Measurements from ENCODE around the gene TAMALIN. TPM values are rescaled to one million over a fixed set of nuclear protein-coding genes. Genes with fewer than 3 reads are reported as not detected.

Gene TAMALIN
- total RNA-seq, 2 donors from 2014 or later = 491 to 562 TPM

DNA sequence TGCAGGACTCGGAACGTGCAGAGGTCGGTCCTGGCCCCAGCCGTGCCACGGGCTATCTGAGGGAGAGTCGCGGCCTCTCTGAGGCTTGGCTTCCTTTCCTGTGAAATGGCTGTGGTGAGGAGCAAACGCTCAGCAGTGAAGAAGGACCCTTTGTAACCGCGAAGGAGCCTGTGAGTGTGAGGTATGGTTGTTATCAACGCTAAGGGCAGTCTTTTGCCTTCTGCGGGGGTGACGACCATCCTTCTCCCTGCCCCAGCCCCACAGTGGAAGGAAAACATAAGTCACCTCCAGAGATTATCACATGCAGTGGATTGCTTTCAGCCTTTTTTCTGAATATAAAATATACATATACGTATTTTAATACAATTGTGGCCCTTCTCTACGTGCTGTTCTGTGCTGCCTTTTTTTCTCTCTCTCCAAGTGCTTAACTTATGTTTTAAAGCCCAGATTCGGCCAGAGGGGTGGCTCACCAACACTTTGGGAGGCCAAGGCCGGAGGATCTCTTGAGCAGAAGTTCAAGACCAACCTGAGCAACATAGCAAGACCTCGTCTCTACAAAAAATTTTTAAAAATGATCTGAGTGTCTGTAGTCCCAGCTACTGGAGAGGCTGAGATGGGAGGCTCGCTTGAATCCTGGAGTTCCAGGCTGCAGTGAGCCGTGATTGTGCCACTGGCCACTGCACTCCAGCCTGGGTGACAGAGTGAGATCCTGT lies 17.4 kb downstream of the TAMALIN start:
- Mint-ChIP-seq H3K36me3 (ENCODE audit: low read depth) (no peaks in the 10 kb centered on the region), H3K27me3 (no peaks in the 10 kb centered on the region), H3K27ac (peak overlapping the region; percentile 94), H3K4me1 (peaks cover 41% of the 10 kb centered on the region), H3K4me3 (peak overlapping the region; percentile 91)
- DNase-seq = no peak
- ATAC-seq = peak; percentile 9
- H3K9me3 ChIP-seq (ENCODE audit: control insufficient read depth, low read length, poor library complexity, severe bottlenecking) = no peaks in the 10 kb centered on the region

DNA sequence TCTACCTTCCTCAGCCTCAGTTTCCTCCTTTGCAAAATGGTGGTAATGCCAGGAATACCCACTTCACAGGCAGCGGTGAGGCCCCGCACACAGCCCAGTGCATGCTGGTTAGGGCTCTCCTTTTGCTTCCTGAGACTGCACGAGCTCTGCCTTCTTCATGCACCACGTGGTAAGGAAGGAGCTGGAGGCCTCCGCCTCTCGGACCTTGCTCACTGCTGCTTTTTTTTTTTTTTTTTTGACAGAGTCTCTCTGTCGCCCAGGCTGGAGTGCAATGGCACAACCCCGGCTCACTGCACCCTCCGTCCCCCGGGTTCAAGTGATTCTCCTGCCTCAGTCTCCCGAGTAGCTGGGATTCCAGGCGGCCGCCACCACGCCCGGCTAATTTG lies 18.1 kb downstream of the TAMALIN start:
- no peak for ATAC-seq
- Mint-ChIP-seq H3K4me1 (peaks cover 41% of the 10 kb centered on the region), H3K27ac (peak overlapping the region; percentile 94), H3K27me3 (no peaks in the 10 kb centered on the region), H3K36me3 (ENCODE audit: low read depth) (no peaks in the 10 kb centered on the region), H3K4me3 (peak overlapping the region; percentile 91)
- H3K9me3 ChIP-seq (ENCODE audit: control insufficient read depth, low read length, poor library complexity, severe bottlenecking) = no peaks in the 10 kb centered on the region
- DNase-seq = peak in 1 of 3 donors; percentile 38

DNA sequence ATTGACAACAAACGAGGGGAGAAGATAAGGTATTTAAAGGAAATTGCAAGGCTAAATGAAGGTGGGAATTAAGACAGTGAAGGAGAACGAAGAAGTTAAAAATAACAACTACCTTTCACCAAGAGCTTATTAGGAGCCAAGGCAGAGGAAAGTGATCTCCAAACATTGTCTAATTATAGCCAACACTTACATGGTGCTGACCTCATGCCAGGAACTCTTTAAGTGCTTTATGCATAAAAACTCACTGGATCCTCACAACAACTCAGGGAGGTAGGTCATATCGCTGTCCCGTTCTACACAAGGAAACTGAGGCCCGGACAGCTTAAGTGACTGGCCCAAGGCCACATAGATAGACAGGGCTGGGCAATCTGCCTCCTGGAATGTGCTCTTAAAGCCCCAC lies 19.5 kb downstream of the TAMALIN start:
- peak overlapping the region; percentile 94 for H3K27ac Mint-ChIP-seq
- no peak for DNase-seq
- no peaks in the 10 kb centered on the region for H3K27me3 Mint-ChIP-seq
- no peaks in the 10 kb centered on the region for H3K9me3 ChIP-seq (ENCODE audit: control insufficient read depth, low read length, poor library complexity, severe bottlenecking)
- peaks cover 28% of the 10 kb centered on the region for H3K4me1 Mint-ChIP-seq
- ATAC-seq = no peak
- no peaks in the 10 kb centered on the region for H3K36me3 Mint-ChIP-seq (ENCODE audit: low read depth)
- H3K4me3 Mint-ChIP-seq = peak overlapping the region; percentile 19

DNA sequence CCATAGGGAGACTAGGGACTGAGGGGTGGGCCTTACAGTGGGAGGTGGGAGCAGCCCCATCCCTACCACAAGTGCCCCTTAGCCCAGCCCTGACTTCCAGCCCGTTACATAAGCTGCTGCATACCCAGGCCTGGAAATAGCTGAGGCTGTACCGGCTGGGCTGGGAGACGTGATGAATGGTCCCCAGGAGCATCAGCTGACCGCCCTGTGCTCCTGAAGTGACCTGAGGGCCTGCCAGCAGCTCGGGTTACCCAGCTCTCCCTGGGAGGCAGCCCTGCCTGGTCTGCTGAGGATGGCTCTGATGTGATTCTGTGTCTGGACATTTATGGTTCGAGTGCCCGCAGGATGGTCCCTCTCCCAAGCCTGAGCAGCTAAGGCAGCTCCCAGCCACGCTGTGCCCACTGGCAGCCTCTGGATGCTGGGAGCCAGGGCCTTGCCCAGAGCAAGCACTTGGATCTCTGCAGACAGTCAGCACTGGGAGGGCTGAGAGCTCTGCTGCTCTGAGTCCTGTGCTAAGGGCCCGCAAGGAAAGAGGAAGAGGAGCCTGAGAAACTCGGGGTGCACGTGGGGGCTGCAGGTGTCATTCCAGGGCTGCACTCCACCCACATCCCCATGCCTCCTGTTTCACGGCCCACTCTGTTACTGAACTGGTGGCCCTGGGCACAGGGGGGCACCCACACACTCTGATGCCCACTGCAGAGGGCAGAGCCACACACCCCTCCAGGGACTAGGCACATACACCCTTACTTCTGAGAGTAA lies 20.5 kb downstream of the TAMALIN start:
- H3K9me3 ChIP-seq (ENCODE audit: control insufficient read depth, low read length, poor library complexity, severe bottlenecking) = no peaks in the 10 kb centered on the region
- no peaks in the 10 kb centered on the region for H3K36me3 Mint-ChIP-seq (ENCODE audit: low read depth)
- H3K27ac Mint-ChIP-seq = no peak overlapping the region
- no peak overlapping the region for H3K4me3 Mint-ChIP-seq
- H3K27me3 Mint-ChIP-seq = no peaks in the 10 kb centered on the region
- DNase-seq = no peak
- peaks cover 30% of the 10 kb centered on the region for H3K4me1 Mint-ChIP-seq
- no peak for ATAC-seq

DNA sequence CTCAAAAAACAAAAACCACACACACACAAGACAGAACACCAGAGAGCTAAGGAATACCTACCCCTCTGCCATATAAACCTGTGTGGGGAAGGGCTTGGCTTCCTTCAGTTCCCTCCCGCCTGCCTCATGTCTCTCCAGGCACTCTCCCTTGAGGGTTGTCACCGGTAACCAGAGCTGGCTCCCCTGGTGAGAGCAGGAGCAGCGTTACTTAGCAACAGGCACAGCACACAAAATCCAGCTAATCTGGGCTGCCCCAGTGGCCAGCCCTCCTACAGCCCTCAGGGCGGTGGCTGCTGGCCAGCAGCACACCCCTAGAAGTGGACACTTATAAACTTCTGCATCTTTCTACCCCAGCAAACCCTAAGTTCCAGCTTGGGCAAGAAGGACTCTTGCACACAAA lies 22.9 kb downstream of the TAMALIN start:
- Mint-ChIP-seq H3K27ac (no peak overlapping the region), H3K27me3 (no peaks in the 10 kb centered on the region), H3K4me3 (no peak overlapping the region), H3K4me1 (peaks cover 28% of the 10 kb centered on the region), H3K36me3 (ENCODE audit: low read depth) (no peaks in the 10 kb centered on the region)
- H3K9me3 ChIP-seq (ENCODE audit: control insufficient read depth, low read length, poor library complexity, severe bottlenecking) = no peaks in the 10 kb centered on the region
- ATAC-seq (no peak), DNase-seq (no peak)

DNA sequence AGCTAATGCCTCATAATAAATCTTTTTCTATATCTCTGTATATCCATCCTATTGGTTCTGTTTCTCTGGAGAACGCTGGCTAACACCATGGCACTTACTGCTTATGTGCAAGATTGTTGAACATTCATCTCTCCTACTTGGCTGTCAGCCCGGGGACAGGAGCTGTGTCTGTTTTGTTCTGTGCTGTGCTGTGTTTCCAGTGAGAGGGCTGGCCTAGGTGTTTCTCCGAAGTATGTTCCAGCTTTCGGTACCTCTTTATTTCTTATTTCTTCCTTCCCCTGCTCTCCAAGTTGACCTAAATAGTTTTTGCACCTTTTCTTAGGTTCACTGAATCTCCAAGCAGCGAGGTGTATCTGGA lies 25.7 kb downstream of the TAMALIN start:
- Mint-ChIP-seq H3K4me3 (peak overlapping the region; percentile 84), H3K4me1 (peaks cover 21% of the 10 kb centered on the region), H3K27ac (peak overlapping the region; percentile 73), H3K36me3 (ENCODE audit: low read depth) (no peaks in the 10 kb centered on the region), H3K27me3 (no peaks in the 10 kb centered on the region)
- no peak for ATAC-seq
- DNase-seq = no peak
- no peaks in the 10 kb centered on the region for H3K9me3 ChIP-seq (ENCODE audit: control insufficient read depth, low read length, poor library complexity, severe bottlenecking)

DNA sequence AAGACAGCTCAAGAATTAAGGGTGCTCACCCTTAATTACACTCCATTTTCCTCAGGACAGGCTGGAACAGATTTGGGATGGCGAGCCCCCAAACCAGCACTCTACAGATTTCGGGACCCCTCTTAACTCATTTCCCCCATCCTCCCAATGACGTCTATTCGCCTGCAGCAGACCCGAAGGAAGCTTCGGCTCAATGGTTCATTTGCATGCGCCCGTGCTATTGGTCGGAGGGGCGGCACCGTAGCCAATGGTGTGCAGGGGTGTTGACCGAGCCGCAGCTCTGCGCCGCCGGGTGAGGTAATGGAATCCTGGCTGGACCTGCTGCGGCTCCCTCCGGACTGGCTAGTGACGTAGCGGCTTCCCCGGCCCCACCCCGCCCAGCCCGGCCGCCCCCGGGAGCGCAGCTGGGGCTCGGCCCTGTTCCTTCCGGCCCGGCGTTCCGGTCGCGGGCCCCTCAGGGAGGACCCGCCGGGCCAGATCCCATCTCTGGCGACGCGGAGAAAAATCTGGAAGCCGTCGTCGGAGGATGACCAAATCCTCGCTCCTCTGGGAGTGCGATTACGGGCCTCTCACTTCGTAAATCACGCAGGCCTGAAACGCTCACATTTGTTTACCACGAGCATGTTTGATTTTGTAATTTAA lies 26.2 kb downstream of the TAMALIN start:
- no peaks in the 10 kb centered on the region for H3K27me3 Mint-ChIP-seq
- DNase-seq (peak; percentile 74 to 87 (median 84)), ATAC-seq (peak; percentile 85)
- peaks cover 21% of the 10 kb centered on the region for H3K4me1 Mint-ChIP-seq
- H3K4me3 Mint-ChIP-seq = peak overlapping the region; percentile 84
- H3K9me3 ChIP-seq (ENCODE audit: control insufficient read depth, low read length, poor library complexity, severe bottlenecking) = no peaks in the 10 kb centered on the region
- no peaks in the 10 kb centered on the region for H3K36me3 Mint-ChIP-seq (ENCODE audit: low read depth)
- peak overlapping the region; percentile 73 for H3K27ac Mint-ChIP-seq

DNA sequence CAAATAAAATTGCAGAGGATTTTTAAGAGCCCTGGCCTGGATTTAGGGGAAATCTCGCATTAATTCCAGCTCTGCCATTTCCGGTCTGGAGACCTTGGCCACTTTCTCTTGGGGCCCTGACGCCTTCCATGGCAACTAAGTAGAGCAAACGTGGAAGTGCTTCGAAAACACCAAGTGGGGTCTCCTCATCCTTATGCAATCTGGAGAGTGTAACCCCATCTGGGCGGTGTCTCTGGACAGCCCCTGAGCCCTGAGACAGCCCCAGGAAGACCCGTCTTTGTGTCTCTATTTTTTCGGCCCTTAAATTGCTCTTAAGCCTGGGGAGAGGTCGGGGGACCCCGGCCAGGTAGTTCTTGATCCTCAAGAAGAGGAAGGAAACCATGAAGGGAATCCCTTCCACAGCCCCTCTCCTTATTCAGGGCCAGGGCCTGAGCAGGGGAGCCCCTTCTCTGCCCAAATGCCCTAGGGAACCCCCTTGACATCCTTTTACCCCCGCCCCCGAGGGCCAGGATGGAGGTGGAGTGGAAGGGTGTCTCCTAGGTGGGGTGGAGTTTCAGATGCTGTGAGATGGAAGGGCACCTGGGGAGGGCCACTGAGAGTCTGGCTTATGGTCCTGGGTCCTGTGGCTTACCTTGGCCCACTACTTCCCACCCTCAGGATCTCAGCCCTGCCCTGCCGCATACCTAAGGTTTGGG lies 26.8 kb downstream of the TAMALIN start:
- Mint-ChIP-seq H3K4me1 (peaks cover 24% of the 10 kb centered on the region), H3K36me3 (ENCODE audit: low read depth) (no peaks in the 10 kb centered on the region), H3K27ac (peak overlapping the region; percentile 62), H3K27me3 (no peaks in the 10 kb centered on the region), H3K4me3 (peak overlapping the region; percentile 84)
- no peak for ATAC-seq
- DNase-seq = no peak
- no peaks in the 10 kb centered on the region for H3K9me3 ChIP-seq (ENCODE audit: control insufficient read depth, low read length, poor library complexity, severe bottlenecking)

DNA sequence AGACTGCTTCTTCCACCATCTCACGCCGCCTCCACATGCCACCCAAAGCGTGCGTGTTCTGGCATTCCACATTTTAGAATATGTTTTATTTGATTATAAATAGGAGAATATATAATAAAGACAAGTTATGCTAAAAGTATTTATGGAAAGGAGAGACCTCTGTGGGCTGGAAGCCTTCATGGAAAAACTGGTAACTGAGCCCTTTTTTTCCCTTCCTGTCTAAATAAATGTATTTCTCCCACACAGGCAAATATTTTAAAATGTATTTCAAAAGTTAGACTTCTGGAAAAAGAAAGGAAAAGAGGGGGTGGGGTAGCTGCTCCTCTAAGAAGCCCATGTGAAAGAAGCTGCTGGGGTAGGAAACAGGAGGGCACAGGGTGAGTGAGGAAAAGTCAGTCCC lies 28.4 kb downstream of the TAMALIN start:
- Mint-ChIP-seq H3K4me1 (peaks cover 25% of the 10 kb centered on the region), H3K4me3 (no peak overlapping the region), H3K36me3 (ENCODE audit: low read depth) (no peaks in the 10 kb centered on the region), H3K27ac (peak overlapping the region; percentile 49), H3K27me3 (no peaks in the 10 kb centered on the region)
- no peaks in the 10 kb centered on the region for H3K9me3 ChIP-seq (ENCODE audit: control insufficient read depth, low read length, poor library complexity, severe bottlenecking)
- DNase-seq = no peak
- ATAC-seq = no peak

DNA sequence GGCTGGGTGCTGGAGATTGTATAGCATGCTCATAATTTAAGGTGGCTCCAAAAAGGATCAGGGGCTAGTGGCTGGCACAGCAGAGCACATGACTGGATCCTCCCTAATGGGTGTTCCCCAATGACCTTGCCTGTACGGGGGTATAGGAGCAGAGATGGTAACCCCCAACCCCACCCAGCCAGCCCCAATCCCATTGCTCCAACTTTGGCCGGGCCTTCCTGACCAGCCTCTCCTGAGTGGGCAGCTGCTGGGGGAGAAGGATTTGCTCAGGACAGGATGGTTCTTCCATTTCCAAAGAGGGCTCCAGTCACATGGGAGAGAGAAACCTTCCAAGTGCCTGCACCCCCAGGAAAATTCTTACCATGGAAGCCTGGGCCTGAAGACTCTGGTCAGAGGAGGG lies 29.2 kb downstream of the TAMALIN start:
- Mint-ChIP-seq H3K4me3 (peak overlapping the region; percentile 77), H3K4me1 (peaks cover 25% of the 10 kb centered on the region), H3K36me3 (ENCODE audit: low read depth) (no peaks in the 10 kb centered on the region), H3K27ac (peak overlapping the region; percentile 88), H3K27me3 (no peaks in the 10 kb centered on the region)
- ATAC-seq (no peak), DNase-seq (no peak)
- no peaks in the 10 kb centered on the region for H3K9me3 ChIP-seq (ENCODE audit: control insufficient read depth, low read length, poor library complexity, severe bottlenecking)

DNA sequence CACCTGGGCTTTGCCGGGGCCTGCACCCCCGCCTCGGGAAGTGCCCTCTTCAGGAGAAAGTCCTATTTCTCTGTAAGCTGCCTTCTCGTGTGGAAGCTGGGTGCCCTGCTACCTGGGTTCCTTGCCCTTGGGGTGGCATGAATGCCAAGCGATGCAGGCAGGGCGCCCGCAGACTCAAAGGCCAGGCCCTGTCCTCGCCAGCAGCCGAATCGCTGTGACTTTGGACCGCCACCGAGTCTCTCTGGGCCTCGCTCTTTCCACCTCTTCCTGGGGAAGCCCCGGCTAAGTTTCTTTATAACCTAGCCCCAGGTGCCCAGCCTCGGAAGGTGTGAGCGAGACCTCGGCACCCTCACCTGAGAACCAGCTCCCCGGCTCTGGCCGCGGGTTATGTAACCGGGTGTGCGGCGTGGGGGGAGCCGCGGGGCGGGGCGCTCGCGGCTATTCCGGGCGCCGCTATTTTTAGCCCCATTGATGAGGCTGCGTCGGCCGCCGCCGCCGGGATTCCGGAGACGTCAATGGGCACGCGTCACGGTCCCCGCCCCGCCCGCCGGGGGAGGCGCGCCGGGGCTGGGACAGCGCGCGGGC lies 29.9 kb downstream of the TAMALIN start:
- H3K27ac Mint-ChIP-seq = peak overlapping the region; percentile 88
- H3K4me1 Mint-ChIP-seq = peaks cover 27% of the 10 kb centered on the region
- no peaks in the 10 kb centered on the region for H3K27me3 Mint-ChIP-seq
- ATAC-seq (peak; percentile 75), DNase-seq (peak; percentile 85 to 88 (median 88))
- H3K36me3 Mint-ChIP-seq (ENCODE audit: low read depth) = no peaks in the 10 kb centered on the region
- peak overlapping the region; percentile 77 for H3K4me3 Mint-ChIP-seq
- no peaks in the 10 kb centered on the region for H3K9me3 ChIP-seq (ENCODE audit: control insufficient read depth, low read length, poor library complexity, severe bottlenecking)

DNA sequence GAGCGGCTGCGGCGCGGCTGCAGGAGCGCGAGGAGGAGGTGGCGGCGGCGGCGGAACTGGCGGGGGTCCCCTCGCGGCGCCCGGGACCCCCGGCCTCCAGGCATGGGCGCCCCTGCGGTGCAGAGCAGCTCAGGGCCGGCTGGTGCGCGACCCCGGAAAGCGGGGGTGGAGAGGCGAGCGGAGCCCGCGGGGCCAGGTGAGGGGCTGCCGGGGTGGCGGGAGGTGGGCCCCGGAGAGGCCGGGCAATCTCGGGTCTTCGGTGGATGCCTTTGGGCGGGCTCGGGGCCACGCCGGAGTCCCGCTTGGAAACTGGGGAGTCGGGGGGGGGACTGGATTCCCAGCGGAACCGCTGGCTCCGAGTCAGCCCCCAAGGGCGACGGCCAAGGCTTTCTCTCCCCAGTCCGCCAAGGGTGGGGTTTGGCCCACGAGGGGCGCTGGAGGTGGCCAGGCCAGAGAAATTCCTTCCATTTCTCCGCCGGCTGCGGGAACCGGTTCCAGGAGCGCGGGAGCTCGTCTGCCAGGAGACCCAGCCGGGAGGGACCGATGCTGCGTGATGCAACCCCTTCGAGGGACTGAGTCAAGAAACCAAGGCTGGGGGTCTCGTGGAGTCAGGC lies 30.6 kb downstream of the TAMALIN start:
- Mint-ChIP-seq H3K4me3 (peak overlapping the region; percentile 58), H3K27me3 (no peaks in the 10 kb centered on the region), H3K36me3 (ENCODE audit: low read depth) (no peaks in the 10 kb centered on the region), H3K27ac (no peak overlapping the region), H3K4me1 (peaks cover 30% of the 10 kb centered on the region)
- no peaks in the 10 kb centered on the region for H3K9me3 ChIP-seq (ENCODE audit: control insufficient read depth, low read length, poor library complexity, severe bottlenecking)
- DNase-seq = no peak
- no peak for ATAC-seq

All from T-helper 17 cell (primary cell).